Fibroblast of lung (primary cell): ENCODE data around the gene SLC47A1. TPM values are rescaled to one million over a fixed set of nuclear protein-coding genes. Genes with fewer than 3 reads are reported as not detected.

ENCODE experiments used
- DNase-seq, 2 donors: peaks; one replicate each; pipeline versions ENCODE4 v3.0.0 to v3.0.0-alpha.2; 2010; ENCODE audit warnings: low read depth in 2 of 2
- H2AFZ ChIP-seq: 2 replicates; pipeline ENCODE4 v1.5.1; 2012; ENCODE audit warnings: low read length, control low read depth, inconsistent platforms
- H3K27ac ChIP-seq: 2 replicates; pipeline ENCODE4 v1.5.1; 2011; ENCODE audit warnings: low read length, control low read depth; ENCODE audit not compliant: insufficient read depth
- H3K27me3 ChIP-seq: 2 replicates; pipeline ENCODE4 v1.5.1; 2011; ENCODE audit warnings: mild to moderate bottlenecking, low read length; ENCODE audit not compliant: control insufficient read depth, insufficient read depth
- H3K36me3 ChIP-seq: 2 replicates; pipeline ENCODE4 v1.5.1; 2011; ENCODE audit warnings: low read length; ENCODE audit not compliant: control insufficient read depth, insufficient read depth
- H3K4me1 ChIP-seq: 2 replicates; pipeline ENCODE4 v1.5.1; 2011; ENCODE audit warnings: low read length; ENCODE audit not compliant: control insufficient read depth, insufficient read depth; ENCODE audit errors: extremely low read depth
- H3K4me2 ChIP-seq: 2 replicates; pipeline ENCODE4 v1.5.1; 2011; ENCODE audit warnings: low read length, control low read depth; ENCODE audit not compliant: insufficient read depth; ENCODE audit errors: extremely low read depth
- H3K4me3 ChIP-seq, 4 experiments: fragments of 200-600 bp in 1 of 4; sonication (generic) in 1 of 4; replicated peaks in 1 of 4; 2 replicates each; pipeline ENCODE4 v1.5.1; 2011 to 2016; ENCODE audit warnings: low read length in 4 of 4, low read depth in 3 of 4, mild to moderate bottlenecking in 3 of 4, control low read depth in 2 of 4, inconsistent platforms in 1 of 4, mixed read lengths in 1 of 4; ENCODE audit not compliant: insufficient read depth in 1 of 4; ENCODE audit errors: control extremely low read depth in 1 of 4
- H3K79me2 ChIP-seq: 2 replicates; pipeline ENCODE4 v1.5.1; 2012; ENCODE audit warnings: mild to moderate bottlenecking, low read length, inconsistent platforms; ENCODE audit not compliant: control insufficient read depth, insufficient read depth
- H3K9ac ChIP-seq: 2 replicates; pipeline ENCODE4 v1.5.1; 2011; ENCODE audit warnings: mild to moderate bottlenecking, low read length, control low read depth; ENCODE audit not compliant: insufficient read depth
- H3K9me3 ChIP-seq: 2 replicates; pipeline ENCODE4 v1.5.1; 2012; ENCODE audit warnings: low read depth, low read length; ENCODE audit not compliant: control insufficient read depth, insufficient read depth
- H4K20me1 ChIP-seq: 2 replicates; pipeline ENCODE4 v1.5.1; 2011; ENCODE audit warnings: low read length; ENCODE audit not compliant: control insufficient read depth, insufficient read depth; ENCODE audit errors: extremely low read depth
- CTCF ChIP-seq, 2 donors: IDR thresholded peaks in 1 of 2; conservative IDR thresholded peaks in 1 of 2; 1 replicate in 1 of 2; 2 replicates in 1 of 2; pipeline ENCODE4 v1.5.1; 2011 to 2012; ENCODE audit warnings: low read length in 2 of 2, control low read depth in 1 of 2, inconsistent platforms in 1 of 2, low read depth in 1 of 2, mild to moderate bottlenecking in 1 of 2
- EZH2 ChIP-seq: IDR thresholded peaks from 2 replicates; pipeline ENCODE4 v1.5.1; 2012; ENCODE audit warnings: low read length, control low read depth, mild to moderate bottlenecking; ENCODE audit errors: missing control alignments
- polyA plus RNA-seq, 2 donors: library from polyadenylated mRNA; depleted of rRNA in 1 of 2; stranded (reverse) in 1 of 2; unstranded in 1 of 2; fragments of >200 nt; gene quantifications; 2 replicates each; pipeline ENCODE4 v1.2.1, GENCODE V29; 2011 to 2012; ENCODE audit warnings: missing spikeins in 1 of 2
- total RNA-seq: library from RNA; depleted of rRNA; stranded (reverse); fragments of >200 nt; gene quantifications from 2 replicates; pipeline ENCODE4 v1.2.1, GENCODE V29; 2014

SLC47A1 gene
- total and polyA plus RNA-seq, 2 donors (not counting 1 experiment from before 2014, with no cell fraction given): 0.12 to 0.66 TPM

- H3K4me1 ChIP-seq: no peaks in the 10 kb centered on the region
- no peaks in the 10 kb centered on the region for H3K9me3 ChIP-seq
- no peak overlapping the region for H3K4me2 ChIP-seq
- H2AFZ ChIP-seq: no peak overlapping the region
- no peak overlapping the region for H3K9ac ChIP-seq
- no peak overlapping the region for H3K27ac ChIP-seq
- peaks cover 12% of the 10 kb centered on the region for H3K27me3 ChIP-seq
- H3K79me2 ChIP-seq: no peaks in the 10 kb centered on the region
- TF ChIP-seq CTCF (conservative IDR thresholded peaks at IDR 0.05 in 1 of 2, IDR thresholded peaks at IDR 0.05 in 1 of 2; ENCODE audit: low read depth in 1 of 2, low read length in 2 of 2): no peak
- TF ChIP-seq EZH2: no peak
- H4K20me1 ChIP-seq: no peaks in the 10 kb centered on the region
- H3K4me3 ChIP-seq: no peak overlapping the region
- H3K36me3 ChIP-seq: no peaks in the 10 kb centered on the region
- no peak for DNase-seq
These were observed 3.5 kb downstream of the SLC47A1 start for GRCh38 chr17:19537111-19537510.

GRCh38 chr17:19538095-19539039 is 4.7 kb downstream of the SLC47A1 start:
- H3K9me3 ChIP-seq: no peaks in the 10 kb centered on the region
- H3K9ac ChIP-seq: no peak overlapping the region
- H3K4me1 ChIP-seq: no peaks in the 10 kb centered on the region
- H3K27me3 ChIP-seq: peaks cover 9% of the 10 kb centered on the region
- no peaks in the 10 kb centered on the region for H3K36me3 ChIP-seq
- H3K79me2 ChIP-seq: no peaks in the 10 kb centered on the region
- H3K4me3 ChIP-seq: no peak overlapping the region
- H3K27ac ChIP-seq: no peak overlapping the region
- no peak overlapping the region for H2AFZ ChIP-seq
- no peak for DNase-seq
- no peaks in the 10 kb centered on the region for H4K20me1 ChIP-seq
- no peak overlapping the region for H3K4me2 ChIP-seq
- TF ChIP-seq CTCF (conservative IDR thresholded peaks at IDR 0.05 in 1 of 2, IDR thresholded peaks at IDR 0.05 in 1 of 2; ENCODE audit: low read depth in 1 of 2, low read length in 2 of 2): no peak
- TF ChIP-seq EZH2: no peak

GRCh38 chr17:19539040-19539399 is 5.4 kb downstream of the SLC47A1 start:
- H3K36me3 ChIP-seq: no peaks in the 10 kb centered on the region
- no peak overlapping the region for H3K4me2 ChIP-seq
- H3K4me1 ChIP-seq: no peaks in the 10 kb centered on the region
- H3K9me3 ChIP-seq: no peaks in the 10 kb centered on the region
- H3K27ac ChIP-seq: no peak overlapping the region
- TF ChIP-seq EZH2: no peak
- TF ChIP-seq CTCF (conservative IDR thresholded peaks at IDR 0.05 in 1 of 2, IDR thresholded peaks at IDR 0.05 in 1 of 2; ENCODE audit: low read depth in 1 of 2, low read length in 2 of 2): no peak
- no peaks in the 10 kb centered on the region for H3K79me2 ChIP-seq
- no peak for DNase-seq
- no peak overlapping the region for H3K4me3 ChIP-seq
- H3K27me3 ChIP-seq: peaks cover 8% of the 10 kb centered on the region
- H2AFZ ChIP-seq: no peak overlapping the region
- H3K9ac ChIP-seq: no peak overlapping the region
- H4K20me1 ChIP-seq: no peaks in the 10 kb centered on the region
